Heart left ventricle (tissue), 16 donors: Measurements from ENCODE around the gene RAD51B. TPM values are rescaled to one million over a fixed set of nuclear protein-coding genes. Genes with fewer than 3 reads are reported as not detected.

Experiments used
- ATAC-seq, 4 donors: fragments of 200-7000 bp; cut with Tn5 transposase; one replicate each; pipeline ENCODE4 v1.9.1; 2020 to 2022; ENCODE audit warnings: moderate library complexity in 4 of 4, mild to moderate bottlenecking in 3 of 4, moderate number of reproducible peaks in 1 of 4
- DNase-seq, 5 donors: peaks; one replicate each; pipeline ENCODE4 v3.0.0-alpha.2; 2020
- H3K27ac ChIP-seq, 12 donors: fragments of 200-600 bp; sonication (generic) in 4 of 12; one replicate each; pipeline versions ENCODE4 v1.5.0 to v1.8.0; 2016 to 2022; ENCODE audit warnings: mild to moderate bottlenecking in 2 of 12
- H3K27me3 ChIP-seq, 9 donors: fragments of 200-600 bp; sonication (generic) in 2 of 9; one replicate each; pipeline versions ENCODE4 v1.5.1 to v1.8.0; 2016 to 2022; ENCODE audit warnings: mild to moderate bottlenecking in 3 of 9
- H3K36me3 ChIP-seq, 9 donors: fragments of 200-600 bp; sonication (generic) in 2 of 9; one replicate each; pipeline versions ENCODE4 v1.5.0 to v1.8.0; 2018 to 2022; ENCODE audit warnings: mild to moderate bottlenecking in 2 of 9
- H3K4me1 ChIP-seq, 12 donors: fragments of 200-600 bp; sonication (generic) in 4 of 12; one replicate each; pipeline versions ENCODE4 v1.5.0 to v1.8.0; 2016 to 2022; ENCODE audit warnings: mild to moderate bottlenecking in 3 of 12
- H3K4me3 ChIP-seq, 12 donors: fragments of 200-600 bp; sonication (generic) in 4 of 12; one replicate each; pipeline versions ENCODE4 v1.5.0 to v1.8.0; 2017 to 2022; ENCODE audit warnings: mild to moderate bottlenecking in 9 of 12, moderate library complexity in 4 of 12
- H3K9me3 ChIP-seq, 12 donors: fragments of 200-600 bp; sonication (generic) in 4 of 12; one replicate each; pipeline versions ENCODE4 v1.5.0 to v1.8.0; 2016 to 2022; ENCODE audit warnings: mild to moderate bottlenecking in 1 of 12
- POLR2A ChIP-seq, 2 donors: fragments of 450-650 bp; IDR thresholded peaks; one replicate each; pipeline ENCODE4 v1.6.1; 2017; ENCODE audit warnings: antibody characterized with exemption in 2 of 2, mild to moderate bottlenecking in 2 of 2, moderate library complexity in 2 of 2
- WGBS, 4 donors: extraction: QIAGEN DNeasy Blood & Tissue Kit in 2 of 4; methylation state at CpG; one replicate each; pipeline versions ENCODE4 v1.1.5 to v1.1.7; 2013 to 2018; 5-methylcytosine and 5-hydroxymethylcytosine counted together
- intact Hi-C, 10 donors: fragments of 100-400 bp; cut with DNase I; formaldehyde crosslinking; loops; one replicate each; pipeline versions ENCODE4 v1.11.1 to v1.14.2; 2022
- polyA plus RNA-seq, 2 donors: library from polyadenylated mRNA; stranded (reverse); fragments of 200-250 nt; gene quantifications; one replicate each; pipeline ENCODE4 v1.2.3, GENCODE V29; 2013
- total RNA-seq, 9 donors: library from RNA; depleted of rRNA in 2 of 9; stranded (reverse); fragments of >200 nt in 2 of 9; fragmentation: NEBNext Ultra II Directional in 3 of 9; extraction: Animal tissue kit (Norgen Biotek cat#: 25700) in 3 of 9; gene quantifications; one replicate each; pipeline versions ENCODE4 v1.1.0 to v1.2.4, GENCODE V29; 2016 to 2023
- TF ChIP-seq, protein P1 (sequence below), 12 donors: fragments of 200-600 bp; sonication (generic) in 4 of 12; IDR thresholded peaks; one replicate each; pipeline versions ENCODE4 v1.5.0 to v1.8.0; 2018 to 2022; ENCODE audit warnings: antibody characterized with exemption in 12 of 12, mild to moderate bottlenecking in 5 of 12
- donor health status: ischemic (EF 13 %, LVEDD 7.1; RV severe dilation, severe dysfunction).
- donor health status: healthy with polysubstance abuse.
- donor health status: DM: no; HTN: yes; CAD: no.
- donor health status: DM: no; HTN: no; CAD: no.
- donor health status: ischemic (EF 25% LVEDD 6.9; RV normal size, moderate dysfunction).
- donor health status: ischemic (EF 25% LVEDD 5.7; RV mildly dilated, moderate dysfunction).
- donor health status: healthy.
- donor health status: DM: yes; HTN: yes; CAD: no.
- donor health status: ischemic (EF 35%, LVEDD 5.7; RV mildly dilated, moderate dysfunction).
- donor health status: nonischemic (EF 11% LVEDD 7.7; RV severe dilation, severe dysfunction).
- donor health status: DM: yes; HTN: yes; CAD: no.
- donor health status: PGD.
- donor health status: ischemic (EF 29% LVEDD 5.4; RV normal size, mild dysfunction).
- donor health status: nonischemic (EF 23%, LVEDD 6.1; RV moderate dilation, normal function).

RAD51B gene
- total and polyA plus RNA-seq, 11 donors, result 1.3 to 11.3 (median 3.2) TPM

DNA sequence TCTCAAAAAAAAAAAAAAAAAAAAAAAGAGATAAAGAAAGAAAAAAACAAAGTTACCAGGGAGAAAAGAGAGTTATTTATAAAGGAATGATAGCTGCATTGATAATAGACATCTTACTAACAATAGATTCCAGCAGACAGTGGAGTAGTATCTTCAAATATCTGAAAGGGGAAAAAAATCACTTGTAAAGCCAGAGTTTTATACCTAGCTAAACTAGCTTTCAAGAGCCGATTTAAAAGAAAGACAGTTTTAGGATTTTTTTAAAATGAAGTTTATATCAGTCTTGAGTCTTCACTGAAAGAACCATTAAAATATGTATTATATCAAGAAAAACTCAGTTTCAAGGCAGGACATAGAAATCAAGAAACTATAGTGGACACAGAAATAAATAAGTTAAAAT lies 710.9 kb downstream of the RAD51B start:
- peaks cover 0 to 25% (median 12%) of the 10 kb centered on the region in 12 donors for H3K4me1 ChIP-seq
- H3K4me3 ChIP-seq, result no peak overlapping the region
- H3K9me3 ChIP-seq, result peaks cover 0 to 34% (median 13%) of the 10 kb centered on the region in 12 donors
- H3K27ac ChIP-seq, result no peak overlapping the region
- intact Hi-C loops, result loop anchor here in 1 of 10 donors (5.0 kb wide), 1 partner anchor 128 kb away; no protein-coding TSS in a partner anchor
- 0 to 100% (median 73%) methylated on average over 1 of the region's 1 CpG for WGBS, 4 donors
- no peak for TF ChIP-seq POLR2A (IDR thresholded peaks at IDR 0.05)
- TF ChIP-seq, protein P1, sequence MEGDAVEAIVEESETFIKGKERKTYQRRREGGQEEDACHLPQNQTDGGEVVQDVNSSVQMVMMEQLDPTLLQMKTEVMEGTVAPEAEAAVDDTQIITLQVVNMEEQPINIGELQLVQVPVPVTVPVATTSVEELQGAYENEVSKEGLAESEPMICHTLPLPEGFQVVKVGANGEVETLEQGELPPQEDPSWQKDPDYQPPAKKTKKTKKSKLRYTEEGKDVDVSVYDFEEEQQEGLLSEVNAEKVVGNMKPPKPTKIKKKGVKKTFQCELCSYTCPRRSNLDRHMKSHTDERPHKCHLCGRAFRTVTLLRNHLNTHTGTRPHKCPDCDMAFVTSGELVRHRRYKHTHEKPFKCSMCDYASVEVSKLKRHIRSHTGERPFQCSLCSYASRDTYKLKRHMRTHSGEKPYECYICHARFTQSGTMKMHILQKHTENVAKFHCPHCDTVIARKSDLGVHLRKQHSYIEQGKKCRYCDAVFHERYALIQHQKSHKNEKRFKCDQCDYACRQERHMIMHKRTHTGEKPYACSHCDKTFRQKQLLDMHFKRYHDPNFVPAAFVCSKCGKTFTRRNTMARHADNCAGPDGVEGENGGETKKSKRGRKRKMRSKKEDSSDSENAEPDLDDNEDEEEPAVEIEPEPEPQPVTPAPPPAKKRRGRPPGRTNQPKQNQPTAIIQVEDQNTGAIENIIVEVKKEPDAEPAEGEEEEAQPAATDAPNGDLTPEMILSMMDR (IDR thresholded peaks at IDR 0.05), result no peak
- H3K27me3 ChIP-seq, result no peaks in the 10 kb centered on the region
- ATAC-seq (no peak), DNase-seq (no peak)
- H3K36me3 ChIP-seq, result no peaks in the 10 kb centered on the region

DNA sequence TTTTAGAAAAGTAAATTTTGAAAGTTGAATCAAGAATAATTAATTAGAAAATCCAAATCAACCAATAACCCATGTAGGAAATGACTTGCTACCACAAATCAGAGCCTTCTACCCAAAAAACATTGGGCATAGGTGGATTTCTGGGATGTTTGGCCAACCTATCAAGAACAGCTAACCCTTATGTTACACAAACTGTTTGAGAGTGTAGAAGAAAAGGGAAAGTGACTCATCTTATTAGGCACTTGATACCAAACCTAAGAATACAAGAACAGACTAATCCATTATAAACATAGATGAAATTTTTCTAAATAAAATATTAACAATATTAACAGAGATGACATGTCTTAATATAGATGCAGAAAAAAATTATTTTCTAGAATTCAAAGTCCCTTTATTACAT lies 712.9 kb downstream of the RAD51B start:
- no peak overlapping the region for H3K27ac ChIP-seq
- TF ChIP-seq, protein P1 (IDR thresholded peaks at IDR 0.05), result no peak
- no peak for TF ChIP-seq POLR2A (IDR thresholded peaks at IDR 0.05)
- H3K36me3 ChIP-seq, result no peaks in the 10 kb centered on the region
- H3K9me3 ChIP-seq, result peaks cover 0 to 34% (median 13%) of the 10 kb centered on the region in 12 donors
- intact Hi-C loops, result loop anchor here in 1 of 10 donors (5.0 kb wide), 1 partner anchor 130 kb away; no protein-coding TSS in a partner anchor
- H3K27me3 ChIP-seq, result no peaks in the 10 kb centered on the region
- DNase-seq, result no peak
- no peak overlapping the region for H3K4me3 ChIP-seq
- no peak for ATAC-seq
- H3K4me1 ChIP-seq, result peaks cover 0 to 10% (median 1%) of the 10 kb centered on the region in 12 donors

DNA sequence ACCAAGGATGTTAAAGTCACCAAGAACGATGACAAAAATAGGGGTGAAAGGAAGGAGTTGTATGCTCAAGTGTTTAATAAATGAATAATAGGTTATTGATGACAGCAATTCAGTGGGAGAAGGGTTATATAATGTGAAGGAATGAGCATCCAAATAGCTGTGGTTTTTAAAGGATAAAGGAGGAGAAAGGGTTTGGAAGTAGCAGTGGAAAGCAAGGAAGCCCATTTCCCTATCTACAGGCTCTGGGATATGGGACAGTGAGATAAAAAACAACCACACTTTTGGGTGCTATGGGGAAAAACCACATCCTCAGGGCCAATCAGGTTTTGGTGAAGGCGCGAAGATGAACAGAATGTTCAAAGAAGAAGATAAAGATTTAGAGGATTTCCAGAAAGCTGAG lies 714.7 kb downstream of the RAD51B start:
- Histone ChIP-seq H3K36me3 (no peaks in the 10 kb centered on the region), H3K4me1 (peaks cover 0 to 11% (median 4%) of the 10 kb centered on the region in 12 donors), H3K27ac (no peak overlapping the region), H3K4me3 (no peak overlapping the region), H3K9me3 (peaks cover 0 to 29% (median 13%) of the 10 kb centered on the region in 12 donors), H3K27me3 (no peaks in the 10 kb centered on the region)
- no peak for ATAC-seq
- no peak for TF ChIP-seq POLR2A (IDR thresholded peaks at IDR 0.05)
- TF ChIP-seq, protein P1 (IDR thresholded peaks at IDR 0.05), result no peak
- no peak for DNase-seq
- WGBS, 4 donors, result 95 to 98% (median 96%) methylated on average over 3 of the region's 3 CpGs
- intact Hi-C loops, result loop anchor here in 1 of 10 donors (5.0 kb wide), 1 partner anchor 132 kb away; no protein-coding TSS in a partner anchor

DNA sequence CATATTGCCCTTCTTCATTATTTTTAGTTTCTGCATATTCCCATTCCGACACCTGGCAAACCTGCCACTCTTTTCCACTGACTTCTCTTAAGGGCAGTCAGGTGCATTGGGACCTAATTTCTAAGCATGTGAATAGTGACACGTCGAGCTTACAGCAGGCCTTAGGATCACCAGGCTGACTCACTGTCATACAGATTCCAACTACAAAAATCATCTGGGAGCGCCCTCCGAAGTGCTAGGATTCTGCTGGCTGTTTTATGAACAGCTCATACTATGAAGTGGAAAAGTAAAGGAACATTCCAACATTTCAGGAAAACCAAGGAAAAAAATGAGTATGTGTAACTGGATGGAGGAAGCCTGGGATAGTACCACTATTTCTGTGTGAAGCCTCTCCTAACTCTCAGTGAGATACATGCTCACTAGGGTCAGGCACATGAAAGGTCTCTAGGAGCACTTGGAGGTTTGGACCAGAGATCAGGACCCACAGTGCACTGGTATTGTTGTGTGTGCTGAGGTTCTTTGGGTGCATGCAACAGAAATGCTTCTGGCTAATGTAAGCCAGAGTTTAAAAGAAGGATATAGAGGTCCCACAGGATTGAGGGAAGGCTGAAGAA lies 715.9 kb downstream of the RAD51B start:
- Histone ChIP-seq H3K9me3 (peaks cover 0 to 17% (median 8%) of the 10 kb centered on the region in 12 donors), H3K27ac (no peak overlapping the region), H3K4me3 (no peak overlapping the region), H3K27me3 (no peaks in the 10 kb centered on the region), H3K4me1 (peaks cover 0 to 19% (median 6%) of the 10 kb centered on the region in 12 donors), H3K36me3 (no peaks in the 10 kb centered on the region)
- ATAC-seq, result no peak
- TF ChIP-seq, protein P1 (IDR thresholded peaks at IDR 0.05), result no peak
- TF ChIP-seq POLR2A (IDR thresholded peaks at IDR 0.05), result no peak
- WGBS, 4 donors, result 93 to 99% (median 94%) methylated on average over 5 of the region's 5 CpGs
- intact Hi-C loops, result no loop called here
- DNase-seq, result no peak
